SK-N-DZ (cell line): Measurements from ENCODE around the gene DDX39A.

Experiments used
- DNase-seq: peaks from one replicate; pipeline ENCODE4 v3.0.0-alpha.2; 2015; ENCODE audit warnings: low spot score

DDX39A gene

DNA sequence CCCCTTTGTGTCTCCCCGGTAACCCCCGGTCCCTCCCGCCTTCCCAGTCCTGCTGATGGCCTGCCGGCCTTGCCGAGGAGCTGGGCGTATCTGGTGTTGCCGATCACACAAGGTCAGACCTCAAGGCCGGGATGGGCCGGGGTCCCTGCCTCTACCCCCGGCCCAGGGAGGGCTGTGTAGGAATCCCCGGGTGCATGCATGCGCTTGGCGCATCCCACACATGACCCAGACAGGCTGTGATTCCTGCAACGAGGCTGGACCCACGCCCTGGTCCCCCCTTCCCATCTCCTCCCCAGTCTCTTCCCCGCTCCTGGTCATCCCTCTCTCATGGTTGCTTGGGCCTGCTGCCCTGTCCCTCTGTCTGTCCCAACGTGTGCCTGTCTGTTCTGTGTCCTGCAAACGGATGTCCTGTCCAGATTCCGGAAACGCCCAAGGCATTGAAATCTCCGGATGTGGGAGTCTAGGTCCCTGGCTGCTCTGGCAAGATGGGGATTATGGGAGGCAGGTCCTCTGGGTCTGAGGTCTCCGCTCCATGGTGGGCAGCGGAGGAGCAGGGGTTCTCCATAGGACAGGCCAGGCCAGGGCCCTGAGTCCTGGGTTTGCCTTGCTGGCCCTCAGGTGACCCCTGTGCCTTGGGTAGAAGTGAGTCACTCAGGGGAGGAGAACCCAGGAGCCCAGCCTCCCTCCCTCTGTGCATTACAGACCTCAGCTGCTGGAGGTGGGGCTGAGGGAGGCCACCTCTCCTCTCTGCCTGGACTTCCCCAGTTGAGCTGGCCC lies 15.6 kb upstream of the DDX39A start:
- DNase-seq, result no peak

DNA sequence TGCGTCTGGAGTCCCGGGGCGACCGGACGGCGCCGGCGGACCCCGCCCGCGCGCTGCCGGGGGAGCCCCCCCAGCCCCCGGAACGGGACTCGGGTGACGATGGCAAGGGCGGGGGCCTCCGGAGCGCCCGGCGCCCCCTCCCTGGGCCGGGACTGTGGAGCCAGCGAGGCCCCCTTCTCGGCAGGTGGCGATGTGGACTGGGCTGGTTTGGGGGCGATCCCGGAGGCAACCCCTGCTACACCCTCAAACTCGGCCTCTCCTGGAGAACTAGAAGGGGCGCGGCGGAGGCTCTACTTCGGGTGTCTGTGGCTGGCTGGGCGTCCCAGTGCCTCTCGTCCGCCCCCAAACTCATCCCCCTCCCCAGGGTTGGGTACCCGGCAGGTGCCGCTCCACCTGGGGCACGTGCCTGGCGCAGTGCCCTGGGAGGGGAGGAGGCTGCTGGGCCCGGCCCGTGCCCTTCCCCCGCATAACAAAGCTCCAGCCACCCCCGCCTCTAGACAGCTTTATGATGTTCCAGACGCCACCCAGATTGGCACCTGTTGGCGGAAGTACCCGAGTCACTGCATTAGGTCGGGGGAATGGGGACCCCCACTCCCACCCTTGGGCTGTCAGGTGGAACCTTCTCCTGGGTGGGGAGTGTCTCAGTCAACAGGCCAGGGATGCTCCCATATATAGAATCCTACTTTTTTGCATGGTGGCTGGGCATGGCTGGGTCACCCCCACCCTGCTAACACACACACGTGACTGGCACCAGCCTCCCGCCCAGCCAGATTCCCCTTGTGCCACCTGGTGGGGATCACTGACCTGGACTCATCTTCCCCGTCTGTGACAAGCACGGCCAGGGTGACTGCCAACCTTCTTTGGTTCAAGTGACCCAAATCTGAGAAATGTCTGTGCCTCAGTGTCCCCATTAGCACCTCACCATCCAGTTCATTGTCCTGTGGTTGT lies 14.7 kb upstream of the DDX39A start:
- no peak for DNase-seq

DNA sequence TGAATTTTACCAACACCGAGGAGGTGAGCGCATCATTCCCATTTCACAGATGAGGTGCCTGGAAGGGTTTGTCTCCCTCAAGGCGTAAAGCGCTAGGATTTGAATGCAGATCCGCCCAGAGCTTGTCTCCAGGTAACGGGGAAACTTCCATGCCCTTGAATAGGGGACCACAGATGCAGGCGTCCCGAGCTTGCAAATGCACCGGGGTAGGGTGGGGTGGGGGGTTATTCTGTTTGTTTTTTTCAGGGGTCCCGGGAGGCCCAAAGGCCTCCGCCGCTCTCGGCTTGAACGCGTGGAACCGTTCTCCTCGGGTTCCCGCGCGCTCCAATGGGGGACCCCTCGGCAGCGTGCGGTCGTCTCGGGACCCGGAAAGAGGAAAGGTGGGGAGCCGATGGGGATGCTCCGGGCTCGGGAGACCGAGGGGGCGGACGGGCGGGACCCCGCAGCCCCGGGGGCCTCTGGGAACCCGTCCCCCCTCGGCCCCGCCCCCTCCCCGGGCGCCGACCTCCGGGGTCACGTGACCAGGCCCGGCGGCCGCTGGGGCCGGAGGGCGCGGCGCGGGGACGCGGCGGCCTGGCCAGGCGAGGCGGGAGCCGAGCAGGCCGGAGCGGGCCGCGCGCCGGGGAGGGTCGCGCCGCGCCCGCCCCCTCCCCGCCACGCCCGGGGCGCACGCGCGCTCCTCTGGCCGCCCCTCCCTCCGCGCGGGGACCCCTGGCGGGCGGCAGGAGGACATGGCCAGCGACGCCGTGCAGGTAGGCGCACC lies 13.8 kb upstream of the DDX39A start, which contains the start of gene PKN1:
PKN1 (plus strand) TSS at position 516 of the 763 bp plus-strand sequence; CDS start at position 732, 216 bp downstream.
- DNase-seq, result peak; percentile 43

DNA sequence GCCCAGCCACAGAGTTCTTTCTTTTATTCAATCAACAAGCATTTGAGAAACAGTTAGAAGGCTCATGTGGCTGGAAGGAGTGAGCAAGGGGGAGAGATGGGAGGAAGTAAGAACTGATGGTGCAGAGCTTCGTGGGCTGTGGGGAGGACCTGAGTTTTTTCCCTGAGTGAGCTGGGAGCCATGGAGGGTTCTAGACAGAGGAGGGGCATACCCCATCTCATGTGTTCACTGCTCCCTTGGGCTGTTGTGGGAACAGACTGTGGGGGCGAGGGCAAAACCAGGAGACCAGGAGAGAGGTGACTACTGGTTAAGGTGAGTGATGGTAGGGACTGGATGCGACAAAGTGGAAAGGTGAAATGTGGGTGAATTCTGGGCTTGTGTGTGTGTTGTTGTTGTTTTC lies 11.6 kb upstream of the DDX39A start:
- DNase-seq, result no peak

DNA sequence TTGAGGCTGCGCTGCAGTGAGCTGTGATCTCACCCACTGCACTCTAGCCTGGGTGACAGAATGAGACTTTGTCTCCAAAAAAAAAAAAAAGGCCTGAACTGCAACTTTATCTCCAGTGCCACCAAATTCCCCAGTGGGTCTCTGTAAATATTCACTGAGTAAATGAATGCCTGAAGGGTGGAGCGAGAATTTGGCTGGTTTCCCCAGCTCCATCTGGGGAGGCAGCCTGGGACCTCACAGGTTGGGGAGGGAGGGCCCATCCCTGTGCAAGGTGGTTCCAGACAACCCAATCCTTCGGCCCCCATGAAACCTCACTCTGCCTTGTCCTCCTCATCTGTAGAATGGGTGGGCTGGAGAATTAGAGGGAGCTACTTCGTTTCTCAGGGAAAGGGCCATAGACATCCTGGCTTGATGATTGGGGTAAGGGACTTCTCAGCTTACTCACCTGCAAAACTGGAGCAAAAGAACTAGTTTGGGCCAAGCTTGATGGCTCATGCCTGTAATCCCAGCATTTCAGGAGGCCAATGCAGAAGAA lies 9.8 kb upstream of the DDX39A start:
- DNase-seq, result no peak

DNA sequence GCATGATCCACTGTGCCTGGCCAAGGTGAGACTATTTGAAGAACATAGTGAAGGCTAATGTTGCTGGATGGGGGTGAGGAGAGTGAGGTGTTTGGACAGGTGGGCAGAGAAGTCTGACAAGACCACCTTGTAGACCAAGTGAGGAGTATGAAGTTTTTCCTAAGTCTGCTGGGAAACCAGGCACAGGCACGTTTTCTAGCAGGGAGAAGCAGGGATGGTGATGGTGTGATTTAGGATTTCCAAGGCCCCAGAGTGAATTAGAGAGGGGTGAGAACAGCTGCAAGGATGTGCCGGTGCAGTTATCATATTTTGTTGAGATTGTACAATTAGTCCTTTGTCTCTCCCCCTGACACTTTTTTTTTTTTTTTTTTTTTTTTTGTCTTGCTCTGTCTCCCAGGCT lies 8.3 kb upstream of the DDX39A start:
- no peak for DNase-seq

DNA sequence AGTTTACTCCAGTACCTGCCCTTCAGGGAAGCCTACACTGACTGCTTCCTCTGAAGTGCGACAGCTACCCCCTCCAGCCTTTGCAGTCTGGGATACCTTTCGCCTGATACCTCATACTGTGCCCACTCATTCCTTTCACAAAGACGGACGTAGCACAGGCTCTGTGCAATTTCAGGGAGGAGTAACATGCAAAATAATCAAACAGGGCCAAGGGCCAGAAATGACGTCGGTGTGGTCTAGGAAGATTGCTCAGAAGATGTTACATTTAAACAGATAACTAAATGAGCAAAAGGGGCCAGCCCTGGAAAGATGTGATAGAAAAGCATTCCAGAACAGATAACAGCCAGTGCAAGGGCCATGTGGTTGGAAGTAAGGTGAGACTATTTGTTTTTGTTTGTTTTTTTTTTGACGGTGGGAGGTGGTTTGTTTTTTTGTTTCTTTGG lies 6.6 kb upstream of the DDX39A start:
- DNase-seq, result no peak

DNA sequence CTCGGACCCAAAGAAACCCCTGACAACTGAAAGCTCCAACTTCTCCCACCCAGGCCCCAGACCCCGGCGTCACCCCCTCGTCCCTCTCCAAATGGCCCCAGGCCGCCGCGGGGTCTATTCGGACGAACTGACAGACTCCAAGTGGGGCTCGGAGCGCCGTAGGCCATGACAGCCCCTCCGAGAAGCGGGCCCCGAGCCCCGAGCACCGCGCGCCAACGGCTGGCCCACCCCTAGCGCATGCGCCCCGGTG lies 360 bp downstream of the DDX39A start:
- DNase-seq, result no peak

DNA sequence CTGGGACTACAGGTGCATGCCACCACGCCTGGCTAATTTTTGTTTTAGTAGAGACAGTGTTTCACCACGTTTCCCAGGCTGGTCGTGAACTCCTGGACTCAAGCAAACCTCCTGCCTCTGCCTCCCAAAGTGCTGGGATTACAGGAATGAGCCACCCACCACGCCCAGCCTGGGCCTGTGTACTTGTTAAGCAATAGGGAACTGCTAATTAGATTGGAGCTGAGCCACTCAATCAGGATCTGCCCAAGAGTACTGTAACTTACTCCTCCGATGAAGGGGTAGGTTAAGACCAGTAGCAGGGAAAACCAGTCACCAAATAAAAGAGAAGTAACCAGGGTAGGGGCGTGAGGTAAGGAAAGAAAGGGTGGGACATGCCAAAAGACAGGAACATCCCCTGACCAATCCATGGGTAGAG lies 2.3 kb downstream of the DDX39A start:
- no peak for DNase-seq

DNA sequence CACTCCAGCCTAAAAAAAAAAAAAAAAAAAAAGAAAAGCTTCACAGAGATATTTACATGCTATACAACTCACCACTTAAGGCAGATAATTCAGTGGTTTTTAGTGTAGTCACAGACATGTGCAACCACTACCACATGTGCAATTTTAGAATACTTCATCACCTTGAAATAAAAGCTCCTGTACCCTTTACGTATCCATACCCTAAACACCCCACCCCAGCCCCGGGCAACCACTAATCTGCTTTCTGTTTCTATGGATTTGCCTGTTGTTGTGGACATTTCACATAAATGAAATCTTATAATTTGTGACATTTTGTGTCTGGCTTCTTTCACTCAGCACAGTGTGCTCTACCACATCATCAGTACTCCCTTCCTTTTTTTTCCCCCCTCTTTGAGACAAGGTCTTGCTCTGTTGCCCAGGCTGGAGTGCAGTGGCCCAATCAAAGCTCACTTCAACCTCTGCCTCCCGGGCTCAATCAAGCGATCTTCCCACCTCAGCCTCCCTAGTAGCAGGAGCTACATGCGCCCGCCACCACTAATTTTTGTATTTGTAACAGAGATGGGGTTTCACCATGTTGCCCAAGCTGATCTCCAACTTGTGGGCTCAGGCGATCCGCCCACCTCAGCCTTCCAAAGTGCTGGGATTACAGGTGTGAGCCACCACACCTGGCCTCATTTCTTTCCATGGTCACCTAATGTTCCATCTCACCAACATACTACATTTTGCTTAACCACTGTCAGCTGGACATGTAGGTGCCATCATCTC lies 4.0 kb downstream of the DDX39A start:
- DNase-seq, result no peak

DNA sequence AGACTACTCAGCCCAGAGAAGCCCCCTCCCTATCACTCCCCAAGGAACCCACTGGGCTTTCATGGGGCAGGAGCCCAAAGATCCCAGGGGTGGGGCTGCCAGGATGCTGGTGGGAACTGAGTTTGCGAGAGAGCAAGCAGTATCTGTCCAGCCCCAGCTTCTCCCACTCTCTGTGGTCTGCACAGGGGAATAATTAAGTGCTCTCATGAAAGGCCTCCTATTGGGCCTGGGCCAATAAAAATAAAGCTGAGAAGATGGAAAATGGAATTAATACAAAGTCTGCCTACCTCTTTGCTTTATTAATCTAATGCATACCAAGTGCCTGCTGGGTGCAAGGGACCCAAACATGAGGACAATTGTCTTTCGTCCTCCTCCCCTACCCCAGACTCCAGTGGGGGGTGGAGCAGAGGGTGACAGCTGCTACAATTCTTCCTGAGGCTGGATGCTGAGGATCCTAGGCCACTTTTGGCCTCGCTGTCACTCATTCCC lies 5.4 kb downstream of the DDX39A start:
- no peak for DNase-seq

DNA sequence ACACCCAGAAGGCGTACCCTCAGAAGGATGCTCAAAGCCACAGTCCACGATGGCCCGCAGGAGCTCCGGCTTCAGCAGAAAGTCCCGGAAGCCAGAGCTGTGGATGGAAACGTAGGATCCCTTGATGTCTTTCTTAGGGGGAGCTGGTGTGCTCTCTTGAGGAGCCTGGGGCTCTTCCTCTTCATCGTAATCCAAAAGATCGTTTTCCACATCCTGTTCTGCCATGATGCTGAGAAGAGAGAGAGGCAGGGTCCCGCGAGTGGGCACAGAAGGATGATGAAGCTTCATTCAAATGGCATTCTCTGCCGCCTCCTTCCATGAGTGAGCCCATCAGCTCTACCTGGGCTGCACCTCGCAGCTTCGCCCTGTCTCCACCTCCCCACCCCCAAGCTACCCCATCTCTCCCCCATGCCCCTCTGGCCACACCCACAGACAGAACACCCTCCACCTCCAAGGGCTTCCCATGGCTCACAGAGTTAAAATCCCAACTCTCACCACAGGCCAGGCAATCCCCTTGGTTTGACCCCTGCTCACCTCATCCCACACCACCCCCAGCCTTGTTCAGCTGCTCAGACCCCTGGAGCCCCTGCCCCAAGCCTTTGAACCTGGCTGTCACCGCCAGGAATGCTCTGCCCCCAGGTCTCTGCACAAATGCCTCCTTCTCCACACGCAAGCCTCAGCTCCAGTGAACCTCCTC lies 6.0 kb downstream of the DDX39A start:
- no peak for DNase-seq

DNA sequence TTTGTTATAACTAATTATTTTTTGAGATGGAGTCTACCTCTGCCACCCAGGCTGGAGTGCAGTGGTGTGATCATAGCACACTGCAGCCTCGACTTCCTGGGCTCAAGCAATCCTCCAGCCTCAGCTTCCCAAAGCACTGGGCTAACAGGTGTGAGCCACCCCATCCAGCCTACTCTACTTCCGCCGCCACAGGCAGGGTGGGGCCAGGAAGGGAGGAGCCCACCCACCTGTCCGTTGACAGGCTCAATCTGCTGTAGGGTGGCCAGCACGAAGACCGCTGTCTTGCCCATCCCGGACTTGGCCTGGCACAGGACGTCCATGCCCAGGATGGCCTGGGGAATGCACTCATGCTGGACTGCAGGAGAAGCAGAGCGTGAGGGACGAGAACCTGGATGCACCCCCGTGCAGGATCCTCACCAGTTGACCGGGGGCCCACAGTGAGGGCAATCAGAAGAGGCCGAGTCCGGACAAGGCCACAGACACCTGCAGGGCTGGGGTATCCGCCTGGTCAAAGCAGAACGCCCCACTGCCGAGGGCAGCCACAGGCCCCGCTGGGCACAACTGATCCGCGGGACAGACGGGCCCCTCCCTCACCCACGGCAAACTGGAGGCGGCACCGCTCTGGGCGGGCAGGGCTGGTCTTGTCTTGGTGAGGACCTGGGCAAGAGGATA lies 6.7 kb downstream of the DDX39A start:
- DNase-seq, result no peak

DNA sequence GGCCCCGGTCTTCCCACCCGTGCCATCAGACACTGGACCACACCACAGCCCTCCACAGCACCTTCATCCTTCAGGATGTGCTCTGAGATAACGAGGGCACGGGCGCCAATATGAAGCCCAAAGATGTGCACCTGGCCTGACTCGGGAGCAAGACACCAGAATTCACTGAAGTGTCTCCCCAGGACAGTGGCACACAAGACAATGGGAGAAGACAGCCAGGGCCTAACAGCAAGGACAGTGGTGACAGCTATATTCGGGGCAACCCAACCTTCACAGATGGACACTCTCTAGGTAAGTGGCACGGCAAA lies 7.2 kb downstream of the DDX39A start:
- no peak for DNase-seq

DNA sequence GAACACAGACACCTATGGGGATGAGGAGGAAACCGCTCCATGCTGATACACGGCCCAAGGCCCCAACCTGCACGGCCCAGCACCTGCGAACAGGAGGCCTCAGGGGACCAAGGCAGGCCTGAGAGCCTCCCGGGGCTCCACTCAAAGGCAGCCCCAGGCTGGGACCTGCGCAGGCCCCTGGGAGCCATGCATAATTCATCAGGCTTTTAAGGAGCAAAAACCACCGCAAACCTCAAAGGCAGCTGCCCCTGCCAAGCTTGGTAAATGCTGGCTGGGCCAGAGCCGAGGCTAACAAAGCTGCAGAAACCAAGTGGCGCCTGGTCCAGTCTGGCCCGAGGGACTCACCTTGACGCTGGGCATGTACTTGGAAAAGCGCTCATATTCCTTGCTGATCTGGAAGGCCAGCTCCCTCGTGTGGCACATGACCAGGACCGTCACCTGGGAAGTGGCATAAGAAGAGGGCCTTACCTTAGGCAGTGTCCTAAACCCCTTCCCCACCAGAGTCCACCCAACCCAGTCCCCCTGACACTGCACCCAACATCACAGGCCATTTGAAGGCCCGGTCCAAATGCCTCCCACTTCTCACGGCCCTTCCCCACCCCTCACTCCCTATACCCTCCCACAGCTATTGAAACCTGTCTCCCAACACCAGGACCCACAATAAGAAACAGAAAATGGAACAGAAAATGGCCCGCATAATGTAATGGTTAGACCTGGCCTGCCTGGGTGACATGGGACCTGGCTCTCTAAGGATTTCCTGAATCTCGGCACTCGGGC lies 7.8 kb downstream of the DDX39A start:
- DNase-seq, result no peak

DNA sequence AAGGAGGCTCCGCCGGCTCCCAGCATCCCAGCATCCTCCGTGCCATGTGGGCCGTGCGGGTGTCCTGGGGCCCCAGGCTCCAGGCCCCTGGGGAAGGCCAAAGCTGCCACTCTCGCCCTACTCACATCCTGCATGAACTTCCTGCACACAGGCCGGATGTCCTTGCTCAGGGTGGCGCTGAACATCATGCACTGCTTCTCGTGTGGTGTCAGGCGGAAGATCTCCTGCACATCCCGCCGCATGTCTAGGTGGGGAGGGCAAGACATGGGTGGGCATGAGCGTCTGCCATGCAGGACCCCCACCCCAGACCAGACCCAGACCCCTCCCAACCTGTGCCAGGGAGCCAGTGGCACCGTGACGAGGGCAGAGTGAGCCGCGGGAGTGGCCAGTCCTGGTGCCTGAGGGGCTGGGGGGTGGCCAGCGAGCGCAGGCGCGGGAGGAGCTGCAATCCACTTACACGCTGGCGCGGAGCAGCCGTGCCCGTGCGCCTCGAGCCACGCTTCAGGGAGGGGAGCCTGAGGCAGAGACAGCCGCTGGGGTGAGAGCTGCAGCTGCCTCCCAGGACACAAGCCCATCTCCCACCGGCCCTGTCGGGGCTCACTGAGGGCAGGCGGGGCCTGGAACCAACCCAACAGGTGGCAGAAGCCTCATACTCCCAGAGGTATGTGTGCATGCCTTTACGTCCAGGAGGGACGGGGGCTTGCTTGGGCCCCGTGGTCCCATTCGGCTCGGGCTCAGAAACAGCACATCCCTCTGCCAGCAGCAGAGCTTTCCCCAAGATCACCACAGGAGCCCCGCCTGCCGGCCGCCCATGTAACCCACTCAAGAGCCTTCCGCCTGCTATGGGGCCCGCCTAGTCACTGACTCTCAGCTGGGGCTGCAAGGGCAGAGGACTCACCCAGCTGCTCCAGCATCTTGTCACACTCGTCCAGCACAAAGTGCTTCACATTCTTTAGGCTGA lies 8.8 kb downstream of the DDX39A start:
- DNase-seq, result no peak

DNA sequence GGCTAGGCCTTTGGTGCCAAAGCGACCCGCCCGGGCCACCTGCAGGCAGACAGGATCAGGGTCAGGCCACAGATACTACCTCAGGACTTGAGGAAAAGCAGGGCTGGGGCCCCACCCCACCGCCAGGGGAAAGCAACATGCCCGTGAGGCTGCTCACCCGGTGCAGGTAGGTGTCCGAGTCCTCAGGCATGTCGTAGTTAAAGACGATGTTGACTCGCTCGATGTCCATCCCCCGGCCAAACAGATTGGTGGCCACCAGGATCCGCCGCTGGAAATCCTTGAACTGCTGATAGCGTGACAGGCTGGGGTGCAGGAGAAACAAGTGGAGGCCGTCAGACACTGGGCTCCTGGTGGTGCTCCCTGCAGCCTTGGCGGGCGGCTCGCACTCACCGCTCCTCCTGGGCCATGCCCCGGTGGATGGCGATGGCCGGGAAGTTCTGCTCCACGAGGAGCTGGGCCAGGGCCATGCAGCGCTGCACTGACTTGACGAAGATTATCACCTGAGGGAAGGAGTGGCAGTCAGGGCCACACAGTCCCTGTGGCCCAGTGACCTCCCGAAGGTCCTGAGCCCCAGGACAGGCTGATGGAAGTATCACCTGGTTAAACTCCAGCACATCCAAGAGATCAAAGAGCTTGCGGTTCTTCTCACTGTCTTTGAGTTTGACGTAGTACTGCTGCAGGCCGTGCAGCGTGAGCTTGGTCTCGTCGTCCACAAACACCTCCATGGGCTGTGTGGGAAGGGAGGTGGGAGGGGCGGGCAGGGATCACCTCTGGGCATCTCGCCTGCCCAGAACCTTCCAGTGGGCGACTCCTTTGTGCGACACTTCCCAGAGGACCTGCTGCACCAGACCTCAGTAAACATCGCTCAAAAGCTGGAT lies 9.8 kb downstream of the DDX39A start:
- no peak for DNase-seq
